Suprapubic skin (tissue), 4 donors: ENCODE results near the gene KCNAB2. TPM values are rescaled to one million over a fixed set of nuclear protein-coding genes. Genes with fewer than 3 reads are reported as not detected.

Experiments used
- DNase-seq, 2 donors: peaks; one replicate each; pipeline ENCODE4 v3.0.0-alpha.2; 2019; ENCODE audit warnings: low spot score in 2 of 2
- H3K27ac ChIP-seq: fragments of 200-600 bp; sonication (generic); one replicate; pipeline ENCODE4 v1.5.1; 2019
- H3K27me3 ChIP-seq: fragments of 200-600 bp; sonication (generic); one replicate; pipeline ENCODE4 v1.5.1; 2019
- H3K36me3 ChIP-seq: fragments of 200-600 bp; sonication (generic); one replicate; pipeline ENCODE4 v1.5.1; 2019
- H3K4me1 ChIP-seq: fragments of 200-600 bp; sonication (generic); one replicate; pipeline ENCODE4 v1.5.1; 2019
- H3K4me3 ChIP-seq: fragments of 200-600 bp; sonication (generic); one replicate; pipeline ENCODE4 v1.5.1; 2019; ENCODE audit warnings: mild to moderate bottlenecking
- H3K9me3 ChIP-seq: fragments of 200-600 bp; sonication (generic); one replicate; pipeline ENCODE4 v1.5.1; 2019
- CTCF ChIP-seq, 2 donors: fragments of 200-600 bp in 1 of 2; fragments of 450-650 bp in 1 of 2; sonication (generic) in 1 of 2; IDR thresholded peaks; one replicate each; pipeline ENCODE4 v1.5.1; 2016 to 2019; ENCODE audit warnings: antibody characterized with exemption in 2 of 2, mild to moderate bottlenecking in 1 of 2, moderate library complexity in 1 of 2
- EP300 ChIP-seq: sonication (generic); formaldehyde crosslinking; IDR thresholded peaks from one replicate; pipeline ENCODE4 v1.6.1; 2017; ENCODE audit warnings: antibody characterized with exemption
- POLR2A ChIP-seq, 2 donors: fragments of 450-650 bp; IDR thresholded peaks; one replicate each; pipeline ENCODE4 v1.6.1; 2017; ENCODE audit warnings: antibody characterized with exemption in 2 of 2, mild to moderate bottlenecking in 2 of 2, moderate library complexity in 2 of 2
- POLR2AphosphoS5 ChIP-seq, 3 donors: sonication (generic); formaldehyde crosslinking; IDR thresholded peaks; one replicate each; pipeline ENCODE4 v1.6.1; 2017; ENCODE audit warnings: antibody characterized with exemption in 3 of 3
- WGBS: methylation state at CpG from one replicate; pipeline ENCODE4 v1.1.5; 2018; 5-methylcytosine and 5-hydroxymethylcytosine counted together
- total RNA-seq, 4 donors: library from RNA; depleted of rRNA; stranded (reverse); fragments of >200 nt; gene quantifications; one replicate each; pipeline ENCODE4 v1.1.0, GENCODE V29; 2016

KCNAB2 gene
- total RNA-seq, 4 donors from 2014 or later = 13.3 to 17.5 (median 16.2) TPM

DNA sequence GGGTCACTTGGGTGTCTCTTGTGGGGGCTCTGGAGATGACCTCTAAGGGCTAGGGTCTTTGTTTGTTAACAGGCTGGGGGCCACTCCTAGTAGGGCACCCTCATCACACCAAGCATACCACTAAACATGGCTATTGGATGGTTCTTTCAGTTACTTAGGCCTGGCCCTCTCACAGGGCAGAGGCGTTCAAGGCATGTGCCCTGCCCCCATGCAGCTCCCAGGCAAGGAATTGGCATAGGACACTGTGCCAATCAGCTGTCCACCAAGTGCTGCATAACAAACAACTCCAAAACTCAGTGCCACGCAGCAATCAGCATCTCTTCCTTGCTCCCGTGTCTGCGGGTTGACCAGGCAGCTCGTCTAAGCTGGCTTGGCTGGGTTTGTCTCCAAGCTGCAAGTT, 2.1 kb upstream of the KCNAB2 start:
- no peak for TF ChIP-seq EP300
- TF ChIP-seq POLR2AphosphoS5 (IDR thresholded peaks at IDR 0.05) = no peak
- TF ChIP-seq POLR2A (IDR thresholded peaks at IDR 0.05) = no peak
- TF ChIP-seq CTCF (IDR thresholded peaks at IDR 0.05) = no peak
- Histone ChIP-seq H3K4me3 (no peak overlapping the region), H3K36me3 (no peaks in the 10 kb centered on the region), H3K9me3 (no peaks in the 10 kb centered on the region), H3K27ac (no peak overlapping the region), H3K4me1 (no peaks in the 10 kb centered on the region), H3K27me3 (no peaks in the 10 kb centered on the region)
- no peak for DNase-seq
- 94% methylated on average over 5 of the region's 5 CpGs for WGBS

DNA sequence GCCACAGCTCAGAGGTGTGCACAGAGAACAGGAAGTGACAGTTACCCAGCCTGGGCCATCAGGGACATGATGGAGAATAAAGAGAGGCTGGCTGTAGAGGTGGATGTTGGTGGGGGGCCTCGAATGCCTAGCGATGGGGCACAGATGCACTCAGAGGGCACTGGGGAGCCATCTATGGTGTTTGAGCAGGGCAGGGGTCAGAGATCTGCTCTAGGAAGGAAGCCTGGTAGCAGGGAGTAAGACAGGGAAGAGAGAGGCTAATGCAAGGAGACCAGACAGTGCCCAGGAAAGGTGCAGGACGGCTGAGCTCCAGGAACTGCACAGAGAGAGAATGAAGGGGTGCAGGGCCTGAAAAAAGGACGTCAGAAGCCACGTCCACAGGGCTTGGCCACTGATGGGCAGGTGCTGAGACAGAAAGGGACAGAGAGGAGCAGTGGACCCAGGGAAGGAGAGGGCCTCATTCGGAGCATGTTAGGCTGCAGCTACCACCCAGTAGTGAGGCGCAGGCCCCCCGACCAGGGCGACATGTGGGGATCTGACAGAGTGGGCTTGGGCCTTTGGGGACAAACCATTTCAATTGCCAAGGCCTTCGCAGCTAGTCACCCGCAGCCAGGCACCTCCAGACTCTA, 1.1 kb upstream of the KCNAB2 start:
- TF ChIP-seq EP300 = no peak
- no peak for TF ChIP-seq POLR2A (IDR thresholded peaks at IDR 0.05)
- TF ChIP-seq CTCF (IDR thresholded peaks at IDR 0.05) = no peak
- no peak for TF ChIP-seq POLR2AphosphoS5 (IDR thresholded peaks at IDR 0.05)
- H3K4me3 ChIP-seq = no peak overlapping the region
- no peak for DNase-seq
- no peaks in the 10 kb centered on the region for H3K36me3 ChIP-seq
- 93% methylated on average over 9 of the region's 11 CpGs for WGBS
- H3K27me3 ChIP-seq = no peaks in the 10 kb centered on the region
- no peak overlapping the region for H3K27ac ChIP-seq
- no peaks in the 10 kb centered on the region for H3K4me1 ChIP-seq
- no peaks in the 10 kb centered on the region for H3K9me3 ChIP-seq

GRCh38 chr1:6045110-6045502, 582 bp upstream of the KCNAB2 start:
- Histone ChIP-seq H3K4me3 (no peak overlapping the region), H3K27me3 (no peaks in the 10 kb centered on the region), H3K36me3 (no peaks in the 10 kb centered on the region), H3K4me1 (no peaks in the 10 kb centered on the region), H3K27ac (no peak overlapping the region), H3K9me3 (no peaks in the 10 kb centered on the region)
- WGBS = 73% methylated on average over 8 of the region's 9 CpGs
- TF ChIP-seq CTCF (IDR thresholded peaks at IDR 0.05) = no peak
- no peak for TF ChIP-seq POLR2AphosphoS5 (IDR thresholded peaks at IDR 0.05)
- TF ChIP-seq POLR2A (IDR thresholded peaks at IDR 0.05) = no peak
- DNase-seq = no peak

GRCh38 chr1:6046279-6046678, 591 bp downstream of the KCNAB2 start:
- no peak for DNase-seq
- H3K4me1 ChIP-seq = no peaks in the 10 kb centered on the region
- H3K27me3 ChIP-seq = no peaks in the 10 kb centered on the region
- H3K36me3 ChIP-seq = no peaks in the 10 kb centered on the region
- TF ChIP-seq EP300 (no peak), POLR2A (IDR thresholded peaks at IDR 0.05) (no peak), POLR2AphosphoS5 (IDR thresholded peaks at IDR 0.05) (no peak), CTCF (IDR thresholded peaks at IDR 0.05) (no peak)
- H3K9me3 ChIP-seq = no peaks in the 10 kb centered on the region
- H3K4me3 ChIP-seq = no peak overlapping the region
- H3K27ac ChIP-seq = no peak overlapping the region
- WGBS = 71% methylated on average over 14 of the region's 14 CpGs

GRCh38 chr1:6048179-6048867, 2.6 kb downstream of the KCNAB2 start:
- WGBS = 96% methylated on average over 12 of the region's 14 CpGs
- TF ChIP-seq CTCF (IDR thresholded peaks at IDR 0.05) = no peak
- no peak for TF ChIP-seq EP300
- TF ChIP-seq POLR2A (IDR thresholded peaks at IDR 0.05) = no peak
- no peak for TF ChIP-seq POLR2AphosphoS5 (IDR thresholded peaks at IDR 0.05)

More at GRCh38 chr1:6048179-6048867, 2.6 kb downstream of the KCNAB2 start:
- no peak for DNase-seq
- Histone ChIP-seq H3K4me3 (no peak overlapping the region), H3K27ac (no peak overlapping the region), H3K9me3 (no peaks in the 10 kb centered on the region), H3K4me1 (peaks cover 8% of the 10 kb centered on the region), H3K27me3 (no peaks in the 10 kb centered on the region), H3K36me3 (no peaks in the 10 kb centered on the region)
